Activated CD8-positive, alpha-beta memory T cell treated with anti-CD3 and anti-CD28 coated beads for 4 hours (primary cell): Measurements from ENCODE around the gene PRKAG2.
A peak's percentile ranks its signal among the peaks of the same experiment; 100 is the strongest.
"Not testable (repeated sequence)": the region's sequence is repeated elsewhere in the genome, so short reads cannot be mapped to it uniquely, and the experiment has no call there.

Experiments
- DNase-seq, 2 donors: peaks; one replicate each; pipeline ENCODE4 v3.0.0-alpha.2; 2020; ENCODE audit warnings: low read depth in 2 of 2

Gene PRKAG2

DNA sequence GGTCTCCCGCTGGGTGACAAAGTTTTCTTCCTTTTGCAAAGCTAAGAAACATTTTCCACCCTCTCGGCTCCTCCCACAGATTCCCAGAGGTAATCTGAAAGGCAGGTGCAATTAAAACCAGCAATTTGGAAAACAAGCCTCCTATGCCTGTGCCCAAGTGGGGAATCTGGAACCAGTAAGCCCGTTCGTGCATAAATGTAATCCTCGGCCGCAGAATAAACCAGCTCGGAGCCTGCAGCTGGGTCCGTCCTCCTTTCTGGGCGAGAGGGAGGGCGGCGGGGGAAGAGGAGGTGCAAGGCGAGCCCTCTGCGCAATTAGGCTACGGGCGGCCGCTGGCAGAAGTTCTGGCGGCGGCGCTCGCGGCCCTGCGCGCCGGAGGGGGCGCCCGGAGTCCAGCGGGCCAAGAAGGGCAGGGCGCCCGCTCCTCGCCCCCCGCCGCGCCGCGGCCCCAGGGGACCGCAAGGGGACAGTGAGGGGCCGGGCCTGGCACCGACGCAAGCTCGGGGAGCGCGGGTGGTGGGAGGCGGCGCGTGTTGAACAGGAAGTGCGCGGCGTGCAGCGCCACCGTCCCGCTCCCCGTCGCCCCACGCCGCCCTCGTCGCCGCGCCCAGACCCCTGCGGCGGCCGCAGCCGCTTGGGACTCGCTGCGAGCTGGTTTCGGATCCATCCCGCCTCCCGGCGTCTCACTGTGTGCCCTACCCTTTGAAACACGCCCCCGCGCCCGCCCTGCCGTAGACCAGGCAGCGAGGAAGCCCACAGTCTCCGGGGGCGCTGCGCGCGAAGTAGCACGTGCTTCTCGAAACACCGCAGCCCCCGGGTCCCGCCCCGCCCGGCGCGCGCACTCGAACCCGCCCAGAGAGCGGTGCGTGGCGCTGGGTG is at the start of gene PRKAG2:
Gene PRKAG2, minus strand, starts transcription at position 217 of the 879 bp plus-strand sequence. CDS start 495 bp downstream, outside the sequence.
- peak; percentile 70 to 76 for DNase-seq

DNA sequence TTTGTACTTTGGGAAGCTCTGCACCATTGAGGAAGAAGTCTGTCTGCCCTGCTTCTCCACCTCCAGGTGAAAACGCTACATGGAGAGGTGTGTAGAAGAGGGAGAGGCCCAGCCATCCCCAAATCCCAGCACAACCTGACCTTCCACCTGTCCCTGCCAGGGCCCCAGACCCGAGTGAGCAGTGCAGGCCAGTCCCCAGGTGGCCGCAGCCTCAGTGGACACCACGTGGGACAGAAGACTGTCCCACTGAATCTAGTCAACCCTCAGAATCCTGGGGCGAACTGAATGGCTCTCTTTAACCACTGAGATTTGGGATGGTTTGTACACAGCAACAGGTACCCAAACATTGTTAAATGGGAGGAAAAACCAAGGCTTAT is 49.4 kb upstream of the PRKAG2 start:
- no peak for DNase-seq

DNA sequence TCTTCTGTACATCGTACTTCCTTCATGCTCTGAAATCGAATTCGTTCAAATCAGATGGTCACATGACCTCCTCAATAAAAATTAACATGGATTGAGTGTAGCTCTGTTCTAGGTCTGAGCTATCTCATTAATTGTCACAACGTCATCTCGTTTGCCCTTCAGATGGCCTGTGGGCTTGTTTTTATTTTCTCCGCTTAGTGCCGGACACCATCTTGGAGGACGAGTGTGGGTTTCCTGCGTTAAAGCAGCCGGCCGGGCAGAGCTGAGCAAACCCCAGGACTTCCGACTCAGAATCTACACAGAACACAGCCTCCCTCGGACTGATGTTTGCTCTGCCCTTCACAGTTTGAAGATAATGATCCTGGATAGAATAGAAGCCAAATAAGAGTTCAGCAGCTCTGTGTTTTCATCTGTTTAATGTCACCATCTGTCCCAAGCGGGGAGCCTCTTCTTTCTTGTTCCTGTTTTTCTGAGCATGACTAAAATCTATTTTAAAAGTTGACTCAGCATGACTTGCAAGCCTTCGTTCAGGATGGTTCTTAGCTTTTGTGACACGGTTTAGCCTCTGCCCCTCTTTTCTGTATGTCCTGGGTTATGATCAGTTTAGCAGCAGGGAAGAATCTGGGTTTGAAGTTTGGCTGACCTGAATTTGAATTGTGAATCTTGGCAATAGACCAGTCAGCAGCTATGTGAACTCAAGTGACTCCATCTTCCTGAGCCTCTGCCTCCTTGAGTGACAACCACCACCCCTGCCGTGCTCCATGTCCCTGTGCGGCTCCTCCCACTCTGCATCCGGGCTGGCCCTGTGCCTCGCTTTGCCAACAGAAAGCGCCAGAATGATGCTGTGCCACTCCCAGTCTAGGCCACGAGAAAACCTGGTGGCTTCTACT is 48.8 kb upstream of the PRKAG2 start:
- no peak for DNase-seq

DNA sequence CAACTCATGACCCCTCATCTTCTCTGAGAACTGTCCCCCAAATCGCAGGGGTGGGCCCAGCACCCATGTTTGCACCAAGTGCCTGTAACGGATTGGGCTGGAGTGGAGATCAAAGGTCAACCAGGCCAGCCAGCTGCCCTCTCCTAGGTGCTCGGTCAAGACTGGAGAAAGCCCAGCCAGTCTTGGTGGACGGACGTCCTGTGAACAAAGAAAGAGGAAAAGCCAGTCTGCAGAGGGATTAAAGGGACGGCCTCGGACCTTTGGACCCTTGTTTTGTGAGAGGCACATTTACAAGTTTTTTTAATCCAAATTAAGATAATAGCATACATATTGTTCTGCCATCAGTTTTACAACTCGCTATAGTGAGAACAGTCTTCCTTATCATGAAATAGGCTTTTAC is 47.6 kb upstream of the PRKAG2 start:
- DNase-seq: no peak

DNA sequence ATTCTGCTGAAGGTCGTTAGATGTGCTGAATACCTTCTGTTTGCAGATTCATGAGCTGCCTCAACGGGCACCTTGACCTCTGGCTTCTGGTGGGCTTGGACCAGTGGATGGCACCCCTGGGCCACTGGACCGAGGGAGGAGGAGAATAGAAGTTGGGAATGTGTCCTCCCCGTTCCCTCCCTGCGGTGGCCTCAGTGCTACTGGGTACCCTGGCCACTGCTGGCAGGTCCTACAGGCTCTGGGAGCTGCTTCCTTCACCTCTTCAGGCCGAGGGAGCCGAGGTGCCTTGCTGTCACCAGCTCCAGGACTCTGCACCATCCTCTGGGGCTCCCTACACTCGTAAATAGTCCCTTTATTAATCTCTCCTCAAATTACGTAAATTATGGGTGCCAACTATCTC is 47.1 kb upstream of the PRKAG2 start:
- no peak for DNase-seq

DNA sequence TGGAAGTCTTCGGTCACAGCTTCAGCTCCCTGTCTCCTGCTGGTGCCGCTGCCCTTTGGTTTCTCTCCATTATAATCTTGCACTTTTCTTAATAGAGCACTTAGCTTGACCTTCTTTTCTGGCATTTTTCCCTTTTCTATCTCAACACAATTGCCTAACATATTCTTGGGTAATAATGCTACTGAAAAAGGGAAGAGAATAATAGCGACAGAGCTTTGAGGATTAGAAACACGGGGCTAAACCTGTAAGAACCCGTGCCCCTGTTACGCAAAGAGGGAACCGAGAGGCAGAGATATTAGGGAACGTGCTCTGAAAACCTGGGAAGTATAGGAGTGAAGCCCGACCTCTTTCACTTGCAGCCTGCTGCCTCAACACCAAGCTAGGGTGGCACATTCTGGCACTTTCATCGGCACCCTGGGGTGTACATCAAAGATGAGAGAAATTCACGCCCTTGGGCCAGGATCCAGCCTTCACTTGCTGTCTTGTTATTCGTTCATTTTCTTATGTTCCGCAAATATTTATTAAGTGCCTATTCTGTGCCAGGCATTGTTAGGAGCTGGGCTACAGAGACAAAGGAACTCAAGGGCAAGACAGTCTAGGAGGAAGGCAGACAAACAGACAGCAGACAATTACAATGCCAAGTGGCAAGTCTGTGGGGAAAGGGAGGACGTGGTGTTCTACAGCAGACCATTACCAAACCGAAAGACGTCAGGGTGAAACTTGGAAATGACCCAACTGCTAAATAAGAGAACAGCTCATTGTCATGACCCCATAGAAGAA is 46.4 kb upstream of the PRKAG2 start:
- DNase-seq: no peak

DNA sequence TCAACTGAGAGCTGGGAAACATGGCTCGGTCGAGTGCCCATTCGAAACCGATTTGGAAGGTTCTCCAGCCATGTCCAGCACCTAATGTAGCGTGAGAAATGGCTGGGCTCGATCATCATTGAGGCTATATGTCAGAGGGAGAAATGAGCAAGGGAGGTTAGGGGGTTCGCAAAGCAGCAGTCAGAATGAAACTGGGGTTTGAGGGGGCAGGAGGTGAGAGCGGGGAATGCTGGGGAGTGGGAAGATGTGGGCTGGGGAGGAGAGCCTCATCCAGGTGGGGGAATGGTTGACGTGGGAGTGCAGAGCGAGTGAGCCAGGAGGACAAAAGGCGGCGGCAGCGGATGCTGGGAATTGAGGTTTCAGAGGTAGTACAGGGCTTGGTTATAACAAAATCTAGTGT is 44.5 kb upstream of the PRKAG2 start:
- no peak for DNase-seq

DNA sequence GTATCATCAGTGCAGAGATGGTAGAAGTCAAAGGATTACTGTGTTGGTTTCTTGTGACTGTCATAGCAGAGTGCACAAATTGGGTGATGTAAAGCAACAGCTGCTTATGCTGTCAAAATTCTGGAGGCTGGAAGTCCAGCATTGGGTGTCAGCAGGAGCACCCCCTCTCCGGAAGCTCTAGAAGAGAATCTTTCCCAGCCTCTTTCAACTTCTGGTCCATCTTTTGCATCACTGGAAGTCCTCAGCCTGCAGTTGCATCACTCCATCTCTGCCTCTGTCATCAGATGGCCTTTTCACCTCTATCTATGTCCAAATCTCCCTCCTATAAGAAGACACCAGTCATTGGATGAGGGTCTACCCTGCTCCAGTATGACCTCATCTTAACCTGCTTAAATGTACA is 43.6 kb upstream of the PRKAG2 start:
- no peak for DNase-seq

DNA sequence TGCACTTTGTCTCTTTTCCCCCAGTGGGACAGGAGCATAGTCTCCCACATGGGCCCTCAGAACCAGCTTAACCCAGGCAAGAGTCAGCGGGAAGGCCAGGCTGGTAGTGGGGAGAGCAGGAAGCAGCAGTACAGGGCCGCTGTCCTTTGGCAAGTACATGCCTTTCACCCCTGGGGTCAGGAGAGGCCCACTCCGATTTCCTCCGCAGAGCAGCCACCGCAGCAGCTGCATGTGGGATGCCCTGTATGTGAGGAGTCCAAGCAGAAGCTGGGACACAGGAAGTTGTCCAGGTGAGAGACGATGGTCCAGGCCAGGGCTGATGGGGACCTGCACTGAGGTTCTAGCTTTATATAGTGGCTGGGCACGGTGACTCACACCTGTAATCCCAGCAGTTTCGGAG is 42.7 kb upstream of the PRKAG2 start:
- no peak for DNase-seq

DNA sequence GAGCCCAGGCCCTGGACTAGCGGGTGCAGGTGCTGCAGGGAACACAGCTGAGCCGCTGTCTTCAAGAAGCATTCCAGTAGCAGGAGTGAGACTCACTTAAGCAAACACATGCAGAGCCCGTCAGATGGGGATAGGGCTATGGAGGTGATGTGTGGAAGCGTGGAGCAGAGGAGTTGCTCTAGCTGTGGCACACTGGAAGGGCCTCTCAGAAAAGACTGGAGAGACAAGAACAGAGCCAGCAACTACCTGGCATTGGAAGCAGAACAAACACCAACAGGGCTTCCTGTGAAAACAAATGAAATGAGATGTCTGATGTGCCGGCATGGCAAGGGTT is 41.6 kb upstream of the PRKAG2 start:
- DNase-seq: no peak

DNA sequence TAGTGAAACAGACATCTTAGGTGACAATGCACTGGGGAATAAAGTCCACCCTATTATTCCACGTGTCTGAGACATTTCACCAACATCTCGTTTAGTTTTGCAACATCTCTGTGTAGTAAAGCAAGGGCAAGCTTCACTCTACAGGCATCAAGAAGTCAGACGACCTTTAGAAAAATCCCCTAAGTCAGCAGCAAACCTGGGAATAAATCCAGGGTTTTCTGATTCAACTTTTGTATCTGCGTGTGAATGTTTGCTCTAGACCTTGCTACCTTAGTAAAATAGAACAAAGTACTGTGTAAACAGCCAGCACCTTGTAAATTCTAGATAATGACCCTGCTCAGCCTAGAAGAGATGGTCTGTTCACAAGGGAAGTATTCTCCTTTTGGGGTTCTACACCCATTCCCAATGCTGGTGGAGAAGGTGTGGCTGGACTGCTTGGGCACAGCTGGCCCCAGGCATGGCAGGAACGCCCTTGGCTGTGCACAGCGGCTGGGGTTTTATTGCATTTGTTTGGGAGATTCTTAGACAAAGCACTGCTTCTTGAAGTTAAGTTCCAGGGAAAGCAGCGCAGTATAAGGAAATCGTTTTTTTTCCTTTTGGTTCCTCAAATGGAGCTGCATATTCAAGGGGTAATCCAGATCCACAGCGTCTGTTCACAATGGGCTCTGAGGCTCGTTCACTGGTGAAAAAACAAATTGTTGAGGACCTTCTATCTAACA is 41.0 kb upstream of the PRKAG2 start:
- DNase-seq: no peak

DNA sequence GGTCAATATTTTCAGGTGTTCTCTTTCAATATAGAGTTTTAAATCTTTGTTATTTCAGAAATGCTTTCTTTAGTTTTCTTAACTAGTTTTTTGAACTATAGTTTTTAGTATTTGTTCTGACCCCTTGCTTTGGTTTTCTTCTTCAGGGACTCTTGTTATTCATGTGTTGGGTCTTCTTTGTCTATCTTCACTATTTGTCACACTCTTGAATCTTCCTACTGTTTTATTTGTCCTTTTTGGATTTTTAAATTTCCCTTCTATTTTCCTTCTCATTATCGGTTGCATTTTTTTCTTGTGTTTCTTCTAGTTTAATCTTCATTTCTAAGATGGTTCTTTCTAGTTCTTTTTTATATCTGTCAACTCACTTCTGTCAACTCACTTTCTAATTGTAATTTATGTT is 37.1 kb upstream of the PRKAG2 start:
- DNase-seq: no peak

DNA sequence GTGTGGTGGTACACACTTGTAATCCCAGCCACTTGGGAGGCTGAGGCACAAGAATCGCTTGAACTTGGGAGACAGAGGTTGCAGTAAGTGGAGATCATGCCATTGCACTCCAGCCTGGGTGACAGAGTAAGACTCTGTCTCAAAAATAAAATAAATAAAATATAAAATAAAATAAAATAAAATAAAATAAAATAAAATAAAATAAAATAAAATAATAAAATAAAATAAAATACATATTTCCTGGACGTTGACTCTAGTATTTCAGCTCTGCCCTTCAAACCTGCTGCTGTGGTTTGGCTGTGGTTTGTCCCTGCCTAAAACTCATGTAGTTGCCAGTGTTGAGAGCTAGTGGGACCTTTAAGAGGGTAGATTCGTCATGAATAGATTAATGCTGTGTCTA is 33.7 kb upstream of the PRKAG2 start:
- DNase-seq: not testable (repeated sequence)

DNA sequence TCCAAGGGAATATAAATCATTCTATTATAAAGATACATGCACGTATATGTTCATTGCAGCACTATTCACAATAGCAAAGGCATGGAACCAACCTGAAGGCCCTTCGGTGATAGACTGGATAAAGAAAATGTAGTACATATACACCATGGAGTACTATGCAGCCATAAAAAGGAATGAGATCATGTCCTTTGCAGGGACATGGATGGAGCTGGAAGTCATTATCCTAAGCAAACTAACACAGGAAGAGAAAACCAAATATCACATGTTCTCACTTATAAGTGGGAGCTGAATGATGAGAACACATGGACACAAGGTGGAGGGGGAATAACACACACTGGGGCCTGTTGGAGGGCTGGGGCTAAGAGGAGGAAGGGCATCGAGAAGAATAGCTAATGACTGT is 30.2 kb upstream of the PRKAG2 start:
- not testable (repeated sequence) for DNase-seq

DNA sequence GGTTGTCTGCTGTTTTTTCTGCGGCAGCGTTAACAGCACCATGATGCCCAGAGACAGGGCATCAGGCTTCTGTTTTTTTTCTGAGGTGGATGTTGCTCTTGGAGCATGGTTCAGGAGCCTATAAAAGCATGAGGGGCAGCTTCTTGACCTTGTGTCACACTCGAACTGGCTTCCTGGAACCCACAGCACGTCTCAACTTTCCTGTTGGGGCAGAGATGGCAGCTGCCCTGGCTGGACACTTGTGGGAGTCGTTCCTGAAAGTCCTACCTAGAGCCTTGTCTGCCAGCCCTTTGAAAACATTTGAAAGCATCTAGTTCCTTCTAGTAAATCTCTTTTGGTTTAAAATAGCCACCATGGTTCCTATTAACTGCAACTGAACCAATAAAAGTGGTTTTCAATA is 28.9 kb upstream of the PRKAG2 start:
- DNase-seq: no peak

DNA sequence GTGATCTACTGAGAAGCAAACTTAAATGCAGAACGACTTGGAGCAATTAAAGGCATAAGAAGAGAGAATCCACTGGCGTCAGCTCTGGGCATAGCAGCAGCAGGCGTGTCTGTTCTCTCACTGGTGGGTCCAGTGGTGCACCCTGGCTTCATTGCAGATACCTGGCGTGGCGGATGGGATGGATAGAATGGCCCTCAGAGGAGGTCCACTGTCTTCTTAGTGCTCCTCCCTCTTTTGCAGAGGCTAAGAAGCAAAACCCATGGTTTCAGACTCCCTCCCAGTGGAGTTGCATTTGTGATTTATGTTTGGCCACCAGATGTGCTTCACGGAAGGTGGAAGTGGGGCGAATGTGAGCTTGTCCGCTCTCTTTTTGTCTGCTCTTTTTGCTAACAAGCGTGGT is 28.4 kb upstream of the PRKAG2 start:
- DNase-seq: no peak

DNA sequence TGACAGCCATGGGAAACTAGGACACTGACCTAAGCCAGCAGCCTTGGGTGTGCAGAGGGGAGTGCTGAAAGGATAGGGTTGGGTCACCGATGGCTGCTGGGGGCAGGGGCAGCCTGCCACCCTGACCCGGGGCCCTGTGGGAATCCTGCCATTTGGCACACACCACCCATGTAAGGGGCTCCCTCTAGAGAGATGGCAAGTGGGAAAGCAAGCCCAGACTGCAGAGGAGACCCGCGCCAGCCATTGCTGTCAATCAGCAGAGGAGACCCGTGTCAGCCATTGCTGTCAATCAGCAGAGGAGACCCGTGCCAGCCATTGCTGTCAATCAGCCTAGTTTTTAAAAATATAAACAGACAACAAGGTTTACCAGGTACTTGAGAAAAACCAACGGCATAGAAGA is 27.4 kb upstream of the PRKAG2 start:
- no peak for DNase-seq

DNA sequence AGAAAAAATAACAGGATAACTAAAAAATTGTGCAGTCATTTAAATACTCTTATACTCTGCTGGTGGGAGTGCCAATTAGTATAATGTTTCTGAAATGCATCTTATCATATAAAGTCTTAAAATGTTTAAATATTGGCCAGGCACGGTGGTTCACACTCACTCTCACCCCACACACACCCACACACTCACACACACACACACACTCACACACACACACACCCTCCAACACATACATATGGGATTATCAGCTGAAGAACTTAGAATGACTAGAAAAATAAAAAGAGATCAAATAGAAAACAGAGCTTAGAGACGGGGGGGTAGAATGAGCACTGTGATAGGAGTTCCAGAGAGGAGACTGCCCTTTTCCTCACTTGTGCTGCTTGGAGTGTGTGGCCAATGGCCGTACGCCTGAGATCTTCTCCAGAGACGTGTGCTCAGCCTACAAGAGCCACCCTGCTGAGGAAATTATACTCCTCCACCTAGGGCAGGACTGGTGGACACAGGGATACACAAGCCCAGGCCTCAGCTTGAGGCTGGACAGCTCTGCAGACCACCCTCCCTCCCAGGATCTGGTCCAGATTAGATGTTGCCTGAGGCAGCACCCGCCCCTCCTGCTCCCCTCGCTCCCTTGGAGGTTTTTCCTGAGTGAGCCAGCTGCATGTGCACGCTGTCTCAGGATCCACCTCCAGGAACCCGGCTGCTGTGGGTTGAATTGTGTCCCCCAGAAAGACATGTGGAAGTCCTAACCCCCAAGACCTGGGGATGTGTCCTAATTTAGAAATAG is 26.5 kb upstream of the PRKAG2 start:
- no peak for DNase-seq

DNA sequence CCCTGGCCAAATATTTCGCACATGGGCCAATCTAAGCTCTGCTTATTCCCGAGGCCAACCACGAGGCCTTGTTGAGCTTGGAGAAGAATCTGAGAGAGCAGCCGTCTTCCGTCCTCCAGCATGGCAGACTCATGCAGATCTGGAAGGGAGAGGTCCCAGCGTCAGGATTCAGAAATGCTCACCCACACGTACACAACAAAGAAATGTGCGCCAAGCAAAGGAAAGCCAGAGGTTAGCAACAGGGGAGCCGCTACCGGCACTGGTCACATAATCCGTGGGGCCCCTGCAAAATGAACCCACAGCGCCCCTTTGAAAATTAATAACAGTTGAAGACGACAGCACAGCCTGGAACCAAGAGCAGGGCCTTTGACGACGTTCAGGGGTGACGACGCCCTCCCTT is 25.4 kb upstream of the PRKAG2 start:
- DNase-seq: no peak

DNA sequence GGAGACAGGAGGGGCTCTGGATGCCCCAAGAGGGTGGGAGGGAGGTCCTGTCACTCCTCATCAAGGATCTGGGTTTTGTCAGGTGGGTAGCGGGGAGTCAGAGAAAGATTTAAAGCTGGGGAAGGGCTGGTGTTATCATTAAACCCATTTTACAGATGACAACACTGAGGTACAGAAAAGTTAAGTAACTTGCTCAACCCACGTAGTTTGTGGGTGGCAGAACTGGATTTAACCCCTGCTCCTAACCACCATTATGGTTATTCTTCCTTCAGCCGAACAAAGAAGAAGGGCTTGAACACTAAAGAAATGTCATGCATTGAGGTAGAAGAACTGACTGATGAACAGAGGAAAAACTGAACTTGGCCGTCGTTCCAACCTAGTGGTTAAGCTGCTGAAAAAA is 24.9 kb upstream of the PRKAG2 start:
- DNase-seq: no peak
